ENCODE data around the gene PPIB.

The PPIB gene

DNA sequence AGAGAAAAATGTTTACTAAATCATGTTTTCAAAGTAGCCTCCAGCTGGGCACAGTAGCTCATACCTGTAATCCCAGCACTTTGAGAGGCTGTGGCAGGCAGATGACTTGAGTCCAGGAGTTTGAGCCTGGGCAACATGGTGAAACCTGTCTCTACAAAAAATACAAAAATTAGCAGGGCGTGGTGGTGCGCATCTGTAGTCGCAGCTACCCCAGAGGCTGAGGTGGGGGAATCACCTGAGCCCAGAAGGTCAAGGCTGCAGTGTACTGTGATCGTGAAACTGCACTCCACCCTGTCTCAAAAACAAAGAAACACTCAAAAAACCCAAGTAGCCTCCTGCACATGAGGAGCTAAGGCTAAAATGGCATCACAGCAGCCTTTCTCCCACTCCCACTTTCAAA is 1.6 kb upstream of the PPIB start:
- FAIRE-seq (no peak), DNase-seq (ENCODE audit: insufficient read length, low spot score) (no peak)
- TF ChIP-seq, protein P1, sequence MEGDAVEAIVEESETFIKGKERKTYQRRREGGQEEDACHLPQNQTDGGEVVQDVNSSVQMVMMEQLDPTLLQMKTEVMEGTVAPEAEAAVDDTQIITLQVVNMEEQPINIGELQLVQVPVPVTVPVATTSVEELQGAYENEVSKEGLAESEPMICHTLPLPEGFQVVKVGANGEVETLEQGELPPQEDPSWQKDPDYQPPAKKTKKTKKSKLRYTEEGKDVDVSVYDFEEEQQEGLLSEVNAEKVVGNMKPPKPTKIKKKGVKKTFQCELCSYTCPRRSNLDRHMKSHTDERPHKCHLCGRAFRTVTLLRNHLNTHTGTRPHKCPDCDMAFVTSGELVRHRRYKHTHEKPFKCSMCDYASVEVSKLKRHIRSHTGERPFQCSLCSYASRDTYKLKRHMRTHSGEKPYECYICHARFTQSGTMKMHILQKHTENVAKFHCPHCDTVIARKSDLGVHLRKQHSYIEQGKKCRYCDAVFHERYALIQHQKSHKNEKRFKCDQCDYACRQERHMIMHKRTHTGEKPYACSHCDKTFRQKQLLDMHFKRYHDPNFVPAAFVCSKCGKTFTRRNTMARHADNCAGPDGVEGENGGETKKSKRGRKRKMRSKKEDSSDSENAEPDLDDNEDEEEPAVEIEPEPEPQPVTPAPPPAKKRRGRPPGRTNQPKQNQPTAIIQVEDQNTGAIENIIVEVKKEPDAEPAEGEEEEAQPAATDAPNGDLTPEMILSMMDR (IDR thresholded peaks at IDR 0.05; ENCODE audit: insufficient read depth, missing control alignments) = no peak

DNA sequence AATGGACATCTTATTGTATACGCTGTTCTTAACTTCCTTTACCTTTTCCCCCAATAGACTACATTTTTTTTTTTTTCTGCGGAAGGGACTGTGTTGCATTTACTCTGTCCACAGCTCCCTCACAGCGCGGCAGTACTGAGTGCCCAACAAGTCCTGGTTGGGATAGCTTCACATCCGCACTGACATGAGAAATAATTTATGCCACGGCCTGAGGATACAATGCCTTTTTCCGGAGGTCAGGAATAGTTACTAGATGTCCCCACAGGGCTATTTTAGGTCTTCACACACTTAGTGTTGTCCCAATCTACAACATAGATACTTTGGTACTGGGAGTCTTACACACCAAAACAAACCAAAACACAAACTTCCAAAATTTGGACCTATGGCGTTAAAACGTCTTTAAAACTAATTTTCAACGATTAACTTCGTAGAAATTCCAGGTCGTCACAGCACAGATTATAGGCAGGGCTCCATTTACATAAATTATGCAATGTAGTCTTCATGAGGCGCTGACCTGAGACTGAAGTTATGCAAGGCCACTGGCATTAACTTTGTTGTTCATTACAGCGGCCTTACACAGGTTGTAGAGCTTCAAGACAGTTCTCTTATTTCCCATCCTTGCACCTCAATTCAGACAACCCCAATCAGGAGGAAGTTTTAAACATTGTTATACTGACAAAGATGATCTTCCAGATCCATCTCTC is 989 bp upstream of the PPIB start:
- DNase-seq (ENCODE audit: insufficient read length, low spot score) (no peak), FAIRE-seq (no peak)
- TF ChIP-seq, protein P1 (IDR thresholded peaks at IDR 0.05; ENCODE audit: insufficient read depth, missing control alignments) = no peak

DNA sequence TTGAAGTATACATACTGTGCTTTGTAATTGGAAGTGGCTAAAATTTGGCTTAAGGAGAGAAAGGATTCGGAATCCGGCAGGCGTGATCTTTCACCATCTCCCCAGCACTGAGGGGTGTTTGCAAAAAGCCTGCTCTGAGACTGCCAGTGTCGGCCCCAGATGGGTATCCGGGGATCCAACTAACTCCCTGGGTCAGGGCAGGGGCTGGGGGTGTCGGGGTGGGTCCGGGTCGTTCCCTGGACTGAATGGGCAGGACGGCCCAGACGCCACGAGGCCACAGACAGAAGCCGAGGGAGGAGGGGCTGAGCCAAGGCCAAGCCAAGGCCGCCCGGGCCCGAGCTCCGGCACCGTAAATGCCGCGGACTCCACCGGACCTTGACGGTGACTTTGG is 349 bp downstream of the PPIB start:
- DNase-seq (ENCODE audit: insufficient read length, low spot score) (no peak), FAIRE-seq (no peak)

DNA sequence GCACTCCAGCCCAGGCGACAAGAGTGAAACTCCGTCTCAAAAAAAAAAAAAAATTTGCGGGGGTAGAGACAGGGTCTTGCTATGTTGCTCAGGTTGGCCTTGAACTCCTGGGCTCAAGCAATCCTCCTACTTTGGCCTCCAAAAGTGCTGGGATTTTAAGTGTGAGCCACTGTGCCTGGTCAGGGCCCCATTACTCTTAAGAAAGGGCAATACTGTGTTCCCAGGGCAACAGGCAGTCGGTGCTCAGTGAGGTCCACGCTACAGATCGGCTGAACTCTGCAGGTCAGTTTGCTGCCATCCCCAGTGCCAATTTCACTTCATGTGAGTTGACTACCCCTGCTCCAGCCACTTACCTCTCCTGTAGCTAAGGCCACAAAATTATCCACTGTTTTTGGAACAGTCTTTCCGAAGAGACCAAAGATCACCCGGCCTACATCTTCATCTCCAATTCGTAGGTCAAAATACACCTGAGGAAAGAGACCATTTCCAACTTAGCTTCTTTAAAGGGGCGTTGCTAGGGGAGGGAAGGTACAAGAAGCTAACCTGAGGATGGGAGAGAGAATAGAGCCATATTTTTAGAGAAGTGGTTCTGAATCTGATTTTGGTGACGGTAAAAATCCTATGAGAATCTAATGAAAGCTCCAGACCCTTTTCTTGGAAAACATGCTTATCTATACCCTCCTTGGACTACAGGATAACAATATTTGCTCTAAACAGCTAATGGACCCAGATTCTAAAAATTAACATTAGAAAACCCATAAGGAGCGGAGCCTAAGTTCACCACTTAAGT is 939 bp downstream of the PPIB start:
- DNase-seq (ENCODE audit: insufficient read length, low spot score) = no peak
- FAIRE-seq = no peak
- TF ChIP-seq, protein P1 (IDR thresholded peaks at IDR 0.05; ENCODE audit: insufficient read depth, missing control alignments) = no peak

More for the DNA sequence above, 349 bp downstream of the PPIB start:
- TF ChIP-seq, protein P1 (IDR thresholded peaks at IDR 0.05; ENCODE audit: insufficient read depth, missing control alignments) = no peak

DNA sequence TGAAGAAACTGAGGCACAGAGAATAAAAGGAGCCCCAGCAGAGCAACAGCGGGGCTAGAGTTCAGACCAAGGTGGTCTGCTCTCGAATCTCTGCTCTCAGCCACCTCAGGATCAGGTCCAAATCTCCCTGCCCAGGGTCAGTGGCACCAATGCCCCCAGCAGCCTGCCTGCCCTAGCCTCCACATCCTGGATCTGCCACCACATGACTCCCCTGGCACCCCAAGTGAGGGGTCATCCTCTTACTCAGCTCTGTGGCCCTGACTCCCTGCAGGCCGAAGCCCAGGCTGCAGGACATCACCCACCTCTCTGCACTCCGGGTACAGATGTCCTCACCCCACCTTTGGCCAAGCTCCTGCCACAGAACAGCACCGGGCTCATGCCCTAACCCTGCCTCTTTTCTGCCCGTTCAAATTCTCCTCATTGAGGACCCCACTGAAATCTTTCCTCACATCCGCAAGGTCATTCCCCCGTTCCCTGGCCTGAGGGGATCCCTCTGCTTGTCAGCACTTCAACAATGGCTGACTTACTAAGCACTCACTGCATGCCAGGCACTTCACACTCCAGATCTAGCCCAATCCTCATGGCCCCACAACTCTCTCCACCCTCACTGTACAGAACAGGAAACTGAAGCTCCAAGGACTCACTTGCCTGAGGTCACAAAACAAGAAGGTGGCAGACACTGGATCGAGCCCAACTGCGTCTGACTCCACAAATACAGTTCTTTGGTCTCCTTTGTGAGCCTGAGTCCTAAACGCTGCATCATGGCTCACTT is 4.3 kb downstream of the PPIB start:
- FAIRE-seq = no peak
- TF ChIP-seq, protein P1 (IDR thresholded peaks at IDR 0.05; ENCODE audit: insufficient read depth, missing control alignments) = no peak
- no peak for DNase-seq (ENCODE audit: insufficient read length, low spot score)

DNA sequence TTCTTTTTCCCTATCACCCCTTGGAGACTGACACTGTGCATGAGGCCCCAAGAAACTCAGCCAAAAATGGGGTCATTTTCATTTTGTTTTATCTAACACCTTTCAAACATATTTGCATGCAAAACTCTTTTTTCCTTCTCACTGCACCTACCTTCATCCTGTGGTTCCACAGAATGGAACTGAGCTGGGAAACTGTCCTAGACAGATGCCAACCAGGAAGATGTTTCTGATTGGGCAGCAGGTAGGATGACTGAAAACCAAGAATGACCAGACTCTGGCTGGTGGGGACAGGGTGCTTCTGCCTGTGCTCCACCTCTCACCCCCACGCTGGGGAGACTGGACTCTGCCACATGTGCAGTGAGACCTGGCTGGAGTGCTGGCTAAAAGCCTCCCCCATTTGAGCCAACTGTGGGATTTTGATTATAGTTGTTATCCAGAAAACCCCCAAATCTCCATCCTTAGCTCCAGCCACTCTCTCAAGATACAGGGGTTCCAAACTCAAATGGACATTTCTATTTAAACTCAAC is 5.2 kb downstream of the PPIB start:
- TF ChIP-seq, protein P1 (IDR thresholded peaks at IDR 0.05; ENCODE audit: insufficient read depth, missing control alignments) = no peak
- no peak for FAIRE-seq
- DNase-seq (ENCODE audit: insufficient read length, low spot score) = no peak

Measured in D721Med (cell line).